Measurements from ENCODE around the gene TMEM161A.

DNA sequence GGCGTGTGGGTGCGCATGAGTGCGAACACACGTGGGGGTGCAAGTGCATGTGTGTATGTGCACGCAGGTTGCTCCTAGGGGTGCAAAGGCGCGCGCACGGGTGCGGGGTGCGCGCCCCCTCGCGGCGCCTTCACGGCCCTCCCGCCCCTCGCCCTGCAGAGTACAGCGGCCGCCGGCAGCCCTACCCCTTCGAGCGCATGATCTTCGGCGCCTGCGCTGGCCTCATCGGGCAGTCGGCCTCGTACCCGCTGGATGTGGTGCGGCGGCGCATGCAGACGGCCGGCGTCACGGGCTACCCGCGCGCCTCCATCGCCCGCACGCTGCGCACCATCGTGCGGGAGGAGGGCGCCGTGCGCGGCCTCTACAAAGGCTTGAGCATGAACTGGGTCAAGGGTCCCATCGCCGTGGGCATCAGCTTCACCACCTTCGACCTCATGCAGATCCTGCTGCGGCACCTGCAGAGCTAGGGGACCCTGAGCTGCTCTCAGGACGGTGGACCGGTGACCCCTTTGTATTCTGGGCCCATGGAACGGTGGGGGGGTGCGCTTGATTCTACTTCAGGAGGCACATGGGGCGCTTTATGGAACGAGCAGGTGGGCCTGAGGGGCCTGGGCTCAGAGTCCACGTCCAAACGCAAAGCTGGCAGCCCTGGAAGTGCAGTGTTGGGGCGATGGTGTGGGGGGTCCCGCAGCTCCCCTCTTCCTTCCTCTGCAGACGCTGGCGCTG is 27.7 kb downstream of the TMEM161A start:
- TF ChIP-seq POLR2A (IDR thresholded peaks at IDR 0.05; ENCODE audit: extremely low read depth, insufficient read length) (no peak), CTCF (IDR thresholded peaks at IDR 0.05; ENCODE audit: low read depth, low read length) (no peak)
- TF ChIP-seq, protein P1, sequence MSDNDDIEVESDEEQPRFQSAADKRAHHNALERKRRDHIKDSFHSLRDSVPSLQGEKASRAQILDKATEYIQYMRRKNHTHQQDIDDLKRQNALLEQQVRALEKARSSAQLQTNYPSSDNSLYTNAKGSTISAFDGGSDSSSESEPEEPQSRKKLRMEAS (IDR thresholded peaks at IDR 0.05; ENCODE audit: low read depth, low read length) = no peak
